Ramos (cell line): ENCODE measurements around the gene TBX15.

Experiments
- in situ Hi-C: fragments of 300-500 bp; cut with MboI; formaldehyde crosslinking; loops from one replicate; pipeline ENCODE4 v1.14.3; 2022; ENCODE audit warnings: low sequenced_read_pairs; ENCODE audit not compliant: unreplicated experiment

The TBX15 gene

DNA sequence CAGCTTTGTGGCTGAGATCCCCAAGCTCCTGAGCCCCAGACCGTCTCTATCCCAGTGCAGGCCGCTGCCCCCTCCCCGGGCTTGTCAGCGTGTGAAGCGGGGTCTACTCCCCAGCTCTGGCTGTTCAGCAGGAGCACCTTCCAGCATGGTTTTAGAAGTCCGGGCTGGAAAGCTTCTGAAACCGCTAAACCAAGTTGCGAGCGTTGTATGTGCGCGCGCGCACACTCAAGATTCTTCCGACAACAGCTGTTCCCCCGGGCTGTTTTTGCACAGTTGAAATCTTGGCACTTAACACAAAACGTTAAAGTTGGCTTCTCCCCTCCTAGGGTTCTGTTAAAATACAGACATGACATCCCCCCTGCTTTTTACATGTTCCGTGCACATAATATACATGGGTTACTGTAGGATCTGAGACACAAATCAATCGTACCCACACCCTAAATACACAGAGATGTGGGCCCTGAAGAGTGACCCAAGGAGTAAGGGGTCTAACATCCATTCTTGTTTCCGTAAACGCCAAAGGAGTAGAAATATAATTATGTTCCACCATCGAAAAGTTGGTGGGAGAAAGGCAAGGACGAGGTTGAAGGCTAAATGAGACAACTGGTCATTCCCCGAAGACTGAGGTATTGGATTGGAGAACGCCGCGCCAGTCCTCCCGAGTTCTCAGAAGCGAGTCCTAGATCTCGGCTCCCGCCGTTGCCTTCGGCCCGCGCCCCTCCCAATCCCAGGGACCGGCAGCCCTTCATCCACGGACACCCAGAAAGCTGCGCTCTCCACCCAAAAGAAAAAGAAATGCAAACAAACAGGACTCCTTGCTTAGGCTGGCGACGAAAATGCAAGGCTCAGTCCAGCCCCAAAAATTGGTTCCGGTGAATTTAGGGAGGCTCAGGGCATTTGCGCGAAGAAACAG, 1.3 kb downstream of the TBX15 start:
- in situ Hi-C loops = no loop called here

- in situ Hi-C loops = no loop called here
These were observed 2.2 kb downstream of the TBX15 start for GRCh38 chr1:118985640-118986554.

DNA sequence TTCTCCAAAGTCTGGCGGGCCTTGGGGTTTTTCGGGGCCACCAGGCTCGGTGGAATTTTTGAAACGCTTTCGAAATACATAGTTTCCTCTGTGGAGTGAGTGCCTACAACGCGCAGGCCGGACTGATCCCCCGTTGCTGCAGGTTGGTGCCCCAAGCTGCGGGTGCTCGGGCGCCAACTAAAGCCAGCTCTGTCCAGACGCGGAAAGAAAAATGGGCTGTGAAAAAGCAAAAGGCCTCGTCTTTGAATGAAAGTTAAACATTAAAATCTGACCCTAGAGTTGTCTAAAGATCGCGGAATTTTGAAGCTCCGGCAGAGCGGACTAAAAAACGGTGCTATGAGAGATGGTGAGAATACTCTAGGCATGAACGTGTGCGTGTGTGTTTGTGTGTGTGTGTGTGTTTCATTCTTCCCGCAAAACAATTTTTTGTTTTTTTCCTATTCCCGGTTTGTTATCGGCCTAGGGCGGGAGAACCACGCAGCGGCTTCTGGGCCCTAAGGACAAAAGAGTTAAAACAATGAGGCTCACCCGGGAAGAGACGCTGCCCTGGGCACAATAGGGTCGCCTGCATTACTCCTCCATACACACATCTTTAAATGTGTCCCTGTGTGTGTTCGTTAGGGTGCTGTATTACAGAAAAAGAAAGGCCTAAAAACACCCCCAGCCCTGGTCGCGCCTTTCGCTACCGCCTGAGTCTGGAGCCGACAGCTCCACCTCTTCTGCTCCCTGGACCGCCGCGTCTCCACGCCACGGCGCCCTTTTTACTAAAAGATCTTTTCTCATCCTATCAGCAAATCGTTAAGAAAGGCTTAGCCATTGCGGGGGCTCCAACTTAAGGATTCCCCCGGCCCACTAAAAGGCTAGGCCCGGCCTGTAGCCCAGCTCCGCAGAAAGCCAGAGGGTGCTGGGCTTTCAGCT, 3.2 kb downstream of the TBX15 start:
- in situ Hi-C loops = no loop called here

GRCh38 chr1:118984086-118984721, 3.9 kb downstream of the TBX15 start:
- in situ Hi-C loops = no loop called here

- in situ Hi-C loops = no loop called here
These were observed 4.5 kb downstream of the TBX15 start for GRCh38 chr1:118983558-118984041.

DNA sequence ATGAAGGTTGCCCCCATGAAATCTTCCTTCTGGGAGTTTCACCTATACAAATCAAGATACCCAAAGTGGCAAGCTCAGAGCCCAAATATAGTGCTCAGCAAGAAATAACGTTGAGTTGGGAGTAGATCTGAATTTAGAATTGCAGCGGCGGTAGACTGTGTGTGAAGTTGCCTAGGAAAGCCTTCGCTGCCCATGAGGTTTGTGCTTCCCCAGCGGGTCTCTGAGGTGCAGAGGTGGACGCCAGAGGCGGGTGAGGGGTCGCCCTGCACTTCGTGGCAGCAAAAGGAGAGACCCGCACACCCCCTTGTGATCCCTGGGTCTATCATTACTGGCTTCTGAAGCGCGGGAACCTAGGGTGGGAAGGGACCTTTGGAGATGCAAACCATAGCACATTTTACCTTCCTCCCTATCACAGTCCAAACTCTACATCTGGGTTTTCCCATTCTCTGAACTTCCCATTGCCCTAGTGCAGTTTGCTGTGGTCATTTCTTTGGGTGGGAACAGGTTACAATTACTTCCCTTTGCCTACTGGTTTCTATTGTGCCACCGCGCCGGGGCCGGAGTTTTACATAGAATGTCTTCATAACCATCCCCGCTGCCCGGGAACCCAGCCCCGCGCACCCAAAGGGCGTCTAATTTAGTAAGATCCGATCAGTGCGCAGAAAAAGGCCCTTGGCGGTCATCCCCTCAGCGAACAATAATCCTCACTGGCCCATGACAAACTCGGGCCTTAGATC, 5.2 kb downstream of the TBX15 start:
- in situ Hi-C loops = no loop called here

DNA sequence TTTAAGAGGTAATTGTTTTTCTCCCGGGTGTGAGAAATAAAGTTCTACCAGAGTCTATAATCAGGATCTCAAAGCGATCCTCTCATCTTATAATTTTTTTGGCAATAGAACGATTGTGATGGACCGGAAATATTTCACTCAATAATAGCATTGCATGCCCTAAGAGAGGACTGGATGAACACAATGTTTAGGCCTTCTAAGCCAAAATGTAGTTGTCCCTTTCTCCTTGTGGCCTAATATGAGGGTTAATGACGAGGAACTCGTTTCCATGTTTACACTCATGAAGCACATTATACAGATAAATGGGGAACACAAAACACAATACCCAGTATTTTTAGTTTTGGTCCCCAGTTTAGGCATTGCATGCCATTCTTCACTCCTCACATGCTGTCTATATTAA, 5.9 kb downstream of the TBX15 start:
- in situ Hi-C loops = no loop called here

DNA sequence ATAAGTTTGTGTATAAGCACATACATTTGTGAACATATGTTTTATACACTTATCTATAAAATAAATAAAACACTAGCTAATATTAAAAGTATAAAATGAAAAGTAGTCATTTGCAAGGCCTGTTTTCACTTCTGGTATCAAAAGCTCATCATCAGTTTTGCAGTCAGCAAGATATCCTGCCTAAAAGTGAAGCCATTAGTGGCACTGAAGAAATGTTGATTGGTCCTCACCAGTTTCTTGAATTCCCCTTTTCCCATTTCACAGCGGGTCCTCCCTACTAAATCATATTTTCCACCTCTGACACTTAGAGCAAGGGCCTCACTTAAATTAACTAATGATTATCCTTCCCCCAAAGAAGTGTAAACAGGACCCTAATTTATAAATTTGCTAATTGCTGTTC, 6.7 kb downstream of the TBX15 start:
- in situ Hi-C loops = no loop called here

- in situ Hi-C loops = no loop called here
These were observed 8.2 kb downstream of the TBX15 start for GRCh38 chr1:118979754-118980575.

- in situ Hi-C loops = no loop called here
These were observed 9.0 kb downstream of the TBX15 start for GRCh38 chr1:118978914-118979701.

GRCh38 chr1:118977600-118977999, 10.5 kb downstream of the TBX15 start:
- in situ Hi-C loops = no loop called here

- in situ Hi-C loops = no loop called here
These were observed 13.5 kb downstream of the TBX15 start for GRCh38 chr1:118974661-118975060.

DNA sequence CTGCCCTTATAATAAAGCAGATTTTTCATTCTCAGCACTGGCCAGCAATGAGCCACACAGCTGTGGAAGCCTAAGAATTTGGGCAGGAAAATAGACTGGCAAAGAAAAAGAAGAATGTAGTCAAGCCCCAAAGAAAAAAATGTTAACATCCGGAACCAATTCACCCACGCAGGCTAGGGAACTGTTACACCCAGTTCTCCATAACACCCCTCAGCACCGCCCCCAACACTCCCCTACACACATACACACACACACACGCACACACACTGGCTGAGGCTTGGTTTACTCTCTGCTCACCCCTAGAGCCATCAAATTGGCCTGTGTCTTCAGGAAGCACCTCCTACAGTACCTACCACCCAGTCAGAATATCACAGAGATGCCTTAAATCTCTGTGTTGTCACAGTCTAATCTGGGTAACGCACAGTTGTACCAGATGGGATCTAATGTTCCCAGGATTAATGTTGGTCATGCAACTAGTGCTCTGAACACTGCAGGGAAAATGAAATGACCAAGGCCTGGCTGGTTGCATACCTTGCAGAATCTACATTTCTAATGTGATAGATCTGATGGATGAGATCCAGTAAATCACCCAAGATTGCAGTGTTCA, 14.5 kb downstream of the TBX15 start:
- in situ Hi-C loops = no loop called here

DNA sequence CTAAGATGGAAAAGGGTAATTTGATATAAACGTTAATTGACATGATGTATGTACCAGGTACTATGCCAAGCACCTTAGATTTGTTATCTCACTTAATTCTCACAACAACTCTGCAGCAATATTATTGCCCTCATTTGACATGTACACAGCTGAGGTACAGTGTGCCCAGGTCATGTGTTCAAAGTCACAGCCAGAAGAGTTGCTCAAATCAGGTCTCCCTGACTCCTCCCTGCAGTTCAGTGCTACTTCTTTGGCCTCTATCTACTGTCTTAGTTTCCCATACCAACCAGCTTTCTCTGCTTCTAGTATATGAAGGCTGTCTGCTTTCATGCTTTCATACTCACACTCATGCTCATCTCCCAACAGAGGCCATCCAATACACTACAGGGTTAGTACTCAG, 15.1 kb downstream of the TBX15 start:
- in situ Hi-C loops = no loop called here

- in situ Hi-C loops = no loop called here
These were observed 17.7 kb downstream of the TBX15 start for GRCh38 chr1:118970451-118970850.

DNA sequence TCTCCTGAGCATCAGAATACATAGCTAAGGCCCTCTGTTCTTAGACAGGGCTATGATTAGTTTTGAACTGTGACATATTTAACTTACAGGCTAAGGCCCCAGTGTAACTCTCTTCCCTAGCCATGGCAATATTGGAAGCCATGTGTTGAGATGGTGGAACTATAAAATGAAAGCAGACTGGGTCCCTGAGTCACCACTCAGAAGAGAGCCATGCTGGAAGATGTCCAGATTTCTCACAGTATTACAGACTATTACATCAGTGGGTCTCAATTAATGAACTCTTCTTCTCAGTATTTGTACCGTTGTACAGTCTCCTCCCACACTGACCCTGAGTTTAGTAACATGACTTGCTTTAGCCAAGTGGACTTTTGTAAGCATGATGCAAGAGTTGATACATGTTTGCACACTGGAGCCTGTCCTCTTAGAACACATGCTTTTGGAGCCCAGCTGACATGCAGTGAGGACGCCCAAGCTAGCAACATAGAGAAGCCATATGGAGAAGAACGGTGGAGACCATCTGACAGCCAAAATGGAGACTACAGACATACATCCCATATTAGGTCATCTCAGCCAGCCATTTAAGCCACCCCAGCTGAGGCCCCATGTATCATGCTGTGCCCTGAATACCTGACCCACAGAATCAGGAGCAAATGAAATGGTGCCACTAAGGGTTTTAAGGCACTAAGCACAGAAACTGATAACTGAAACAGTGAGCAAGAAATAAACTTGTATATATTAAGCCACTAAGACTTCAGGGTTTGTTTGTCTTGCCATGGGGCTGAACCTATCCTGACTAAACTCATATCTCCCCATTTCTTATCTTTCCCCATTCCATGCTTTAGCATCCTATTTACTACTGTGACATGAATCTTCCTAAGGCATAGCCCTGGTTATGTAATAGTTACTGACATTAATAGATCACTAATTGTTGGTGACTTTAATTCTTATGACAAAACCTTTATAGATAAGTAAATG, 24.4 kb downstream of the TBX15 start:
- in situ Hi-C loops = no loop called here
